ENCODE results near the gene HDDC2. TPM values are rescaled to one million over a fixed set of nuclear protein-coding genes. Genes with fewer than 3 reads are reported as not detected.

The HDDC2 gene
- total RNA-seq, 1 experiment from 2014 or later = 55.2 TPM

DNA sequence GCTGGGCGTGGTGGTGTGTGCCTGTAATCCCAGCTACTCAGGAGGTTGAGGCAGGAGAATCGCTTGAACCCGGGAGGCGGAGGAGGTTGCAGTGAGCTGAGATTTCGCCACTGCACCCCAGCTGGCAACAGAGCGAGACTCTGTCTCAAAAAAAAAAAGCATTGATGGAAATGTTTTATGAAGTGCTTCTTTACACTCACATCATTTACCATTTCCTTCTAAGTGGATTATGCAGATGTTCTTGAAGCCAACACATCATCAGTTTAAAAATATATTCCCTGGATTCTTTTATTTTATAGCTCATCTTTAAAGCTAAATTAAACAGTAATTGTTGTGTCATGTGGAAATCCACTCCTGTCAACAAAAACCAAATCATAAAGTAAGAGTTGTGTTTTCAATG lies 35.9 kb upstream of the HDDC2 start:
- Histone ChIP-seq H3K9me3 (ENCODE audit: insufficient read depth, low read depth) (no peaks in the 10 kb centered on the region), H4K20me1 (ENCODE audit: insufficient read depth) (no peaks in the 10 kb centered on the region), H3K4me2 (no peak overlapping the region), H3K36me3 (ENCODE audit: low read depth) (no peaks in the 10 kb centered on the region), H3K27ac (no peak overlapping the region), H2AFZ (no peak overlapping the region), H3K4me3 (no peak overlapping the region), H3K79me2 (ENCODE audit: low read depth) (no peaks in the 10 kb centered on the region), H3K27me3 (ENCODE audit: insufficient read depth, low read depth) (no peaks in the 10 kb centered on the region), H3K4me1 (replicated peaks; ENCODE audit: insufficient read depth) (no peaks in the 10 kb centered on the region), H3K9me2 (ENCODE audit: insufficient read depth) (no peaks in the 10 kb centered on the region), H3F3A (ENCODE audit: insufficient read depth, low read depth) (no peaks in the 10 kb centered on the region)
- intact Hi-C loops (cut with micrococcal nuclease; ENCODE audit: unreplicated experiment) = no loop called here
- POLR2A ChIA-PET (ENCODE audit: unreplicated experiment) = no interaction called here
- CTCF ChIA-PET = no interaction called here
- DNase-seq = no peak
- TF ChIP-seq CTCF (conservative IDR thresholded peaks at IDR 0.05) (no peak), EZH2 (IDR thresholded peaks at IDR 0.05; ENCODE audit: low read depth) (no peak)
- BruUV-seq (replicated peaks) = no TSS peak

- Histone ChIP-seq H3K27ac (no peak overlapping the region), H3F3A (ENCODE audit: insufficient read depth, low read depth) (no peaks in the 10 kb centered on the region), H4K20me1 (ENCODE audit: insufficient read depth) (no peaks in the 10 kb centered on the region), H3K27me3 (ENCODE audit: insufficient read depth, low read depth) (no peaks in the 10 kb centered on the region), H3K9me2 (ENCODE audit: insufficient read depth) (no peaks in the 10 kb centered on the region), H3K4me3 (no peak overlapping the region), H2AFZ (no peak overlapping the region), H3K9me3 (ENCODE audit: insufficient read depth, low read depth) (no peaks in the 10 kb centered on the region), H3K79me2 (ENCODE audit: low read depth) (no peaks in the 10 kb centered on the region), H3K4me2 (no peak overlapping the region), H3K4me1 (replicated peaks; ENCODE audit: insufficient read depth) (no peaks in the 10 kb centered on the region), H3K36me3 (ENCODE audit: low read depth) (no peaks in the 10 kb centered on the region)
- TF ChIP-seq EZH2 (IDR thresholded peaks at IDR 0.05; ENCODE audit: low read depth) (no peak), CTCF (conservative IDR thresholded peaks at IDR 0.05) (no peak)
- intact Hi-C loops (cut with micrococcal nuclease; ENCODE audit: unreplicated experiment) = no loop called here
- ChIA-PET CTCF (no interaction called here), POLR2A (ENCODE audit: unreplicated experiment) (interaction anchor here (1.1 kb wide), 1 partner anchor 31 kb away, joined by 5 read pairs; no protein-coding TSS in a partner anchor)
- no peak for DNase-seq
- BruUV-seq (replicated peaks) = no TSS peak
Observed at GRCh38 chr6:125332664-125333063, 30.9 kb upstream of the HDDC2 start.

GRCh38 chr6:125325586-125325985 lies 23.8 kb upstream of the HDDC2 start:
- Histone ChIP-seq H4K20me1 (ENCODE audit: insufficient read depth) (no peaks in the 10 kb centered on the region), H3F3A (ENCODE audit: insufficient read depth, low read depth) (no peaks in the 10 kb centered on the region), H2AFZ (no peak overlapping the region), H3K27me3 (ENCODE audit: insufficient read depth, low read depth) (no peaks in the 10 kb centered on the region), H3K36me3 (ENCODE audit: low read depth) (no peaks in the 10 kb centered on the region), H3K9me3 (ENCODE audit: insufficient read depth, low read depth) (no peaks in the 10 kb centered on the region), H3K9me2 (ENCODE audit: insufficient read depth) (no peaks in the 10 kb centered on the region; the same call in 1 of the 2 replicates), H3K27ac (no peak overlapping the region), H3K4me2 (no peak overlapping the region), H3K79me2 (ENCODE audit: low read depth) (no peaks in the 10 kb centered on the region), H3K4me1 (replicated peaks; ENCODE audit: insufficient read depth) (no peaks in the 10 kb centered on the region), H3K4me3 (no peak overlapping the region)
- no peak for DNase-seq
- intact Hi-C loops (cut with micrococcal nuclease; ENCODE audit: unreplicated experiment) = no loop called here
- no peak for TF ChIP-seq EZH2 (IDR thresholded peaks at IDR 0.05; ENCODE audit: low read depth)
- no peak for TF ChIP-seq CTCF (conservative IDR thresholded peaks at IDR 0.05)
- POLR2A ChIA-PET (ENCODE audit: unreplicated experiment) = no interaction called here
- CTCF ChIA-PET = no interaction called here
- BruUV-seq (replicated peaks) = no TSS peak

Data from PC-9 (cell line).